Fibroblast of skin of left quadriceps (primary cell): ENCODE data around the gene GMEB2.

Experiments
- DNase-seq, 2 experiments: peaks; one replicate each; pipeline ENCODE4 v3.0.0-alpha.2; 2013; ENCODE audit warnings: low read depth in 2 of 2

GMEB2 gene

DNA sequence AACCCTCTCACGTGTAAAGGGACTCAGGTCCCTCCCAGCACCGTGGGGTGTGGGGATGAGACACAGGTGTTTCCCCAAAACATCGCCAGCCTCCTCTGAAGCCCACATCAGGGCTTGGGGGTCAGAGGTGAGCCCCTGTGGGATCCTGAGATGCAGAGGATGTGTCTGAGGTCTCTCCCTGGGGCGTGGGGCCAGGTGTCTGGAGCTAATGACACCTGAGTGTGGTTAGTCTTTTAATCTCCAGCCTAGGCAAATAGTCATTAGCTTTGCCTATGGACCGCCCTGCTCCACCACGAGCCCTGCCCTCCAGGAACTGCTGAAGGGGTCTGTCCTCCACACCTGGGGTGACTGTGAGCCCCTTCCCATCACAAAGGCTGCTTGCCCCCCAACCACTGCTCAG lies 81.1 kb downstream of the GMEB2 start:
- DNase-seq, result no peak

GRCh38 chr20:63544958-63545516 lies 81.9 kb downstream of the GMEB2 start:
- DNase-seq, result no peak

DNA sequence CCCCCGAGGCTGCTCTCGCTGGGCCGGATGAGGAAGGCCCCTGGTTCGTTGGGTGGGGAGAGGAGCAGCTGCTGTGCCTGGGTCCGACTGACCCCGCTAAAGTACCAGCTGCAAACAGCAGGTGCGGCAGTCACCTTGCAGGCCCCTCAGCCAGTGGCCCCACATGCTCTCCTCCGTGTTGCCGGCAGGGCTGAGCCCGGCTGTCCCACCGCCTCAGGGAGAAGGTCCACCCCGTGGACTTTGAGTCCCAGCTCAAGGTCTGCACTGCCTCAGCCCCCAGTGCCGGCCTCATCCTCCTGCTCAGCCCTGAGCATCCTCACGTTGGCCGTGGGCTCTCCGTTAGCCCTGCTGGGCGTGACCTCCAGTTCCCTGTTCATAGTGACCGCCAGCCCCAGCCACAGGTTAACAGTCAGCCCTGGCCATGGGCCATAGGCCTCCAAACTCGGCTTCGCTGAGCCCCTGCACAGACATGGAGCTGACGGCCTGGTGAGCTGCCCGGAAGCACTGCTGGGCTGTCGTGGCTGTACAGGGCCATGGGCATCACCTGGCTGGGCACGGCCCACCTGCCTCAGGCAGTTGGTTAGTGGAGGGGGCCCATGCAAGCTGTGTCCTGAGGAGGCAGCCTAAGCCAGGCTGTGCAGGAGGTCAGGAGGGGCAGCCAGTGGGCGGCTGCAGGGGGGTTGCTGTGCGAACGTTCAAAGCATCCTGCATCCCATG lies 82.5 kb downstream of the GMEB2 start:
- DNase-seq, result no peak

DNA sequence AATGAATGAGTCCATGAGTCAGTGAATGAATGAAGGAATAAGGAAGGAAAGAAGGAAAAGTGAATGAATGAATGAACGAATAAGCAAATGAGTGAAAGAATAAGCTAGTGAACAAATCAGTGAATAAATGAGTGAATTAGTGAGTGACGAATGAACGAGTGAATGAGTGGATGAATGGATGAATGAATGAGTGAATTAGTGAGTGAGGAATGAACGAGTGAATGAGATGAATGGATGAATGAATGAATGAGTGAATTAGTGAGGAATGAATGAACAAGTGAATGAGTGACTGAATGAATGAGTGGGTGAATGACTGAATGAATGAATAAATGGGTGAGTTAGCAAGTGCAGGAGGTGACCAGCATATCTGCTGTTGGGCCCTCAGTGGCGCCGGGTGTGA lies 83.2 kb downstream of the GMEB2 start:
- no peak for DNase-seq

DNA sequence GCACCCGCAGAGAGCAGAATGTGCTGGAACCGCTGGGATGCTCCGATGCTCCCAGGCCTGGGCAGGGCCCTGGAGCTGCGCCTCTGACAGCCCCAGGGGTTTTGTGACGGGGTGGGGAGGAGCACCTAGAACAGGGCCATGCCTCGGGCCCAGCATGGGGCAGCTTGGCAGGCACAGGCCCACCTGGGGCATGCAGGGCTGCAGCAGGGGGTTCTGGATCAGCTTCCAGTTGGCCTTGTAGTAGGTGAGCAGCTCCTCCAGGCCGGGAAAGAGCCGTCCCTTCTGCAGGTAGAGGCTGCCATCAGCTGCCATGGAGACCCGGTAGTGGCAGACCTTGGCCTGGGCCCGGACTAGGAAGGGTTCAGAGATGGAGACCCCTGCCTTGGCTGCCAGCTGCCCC lies 83.8 kb downstream of the GMEB2 start:
- no peak for DNase-seq

DNA sequence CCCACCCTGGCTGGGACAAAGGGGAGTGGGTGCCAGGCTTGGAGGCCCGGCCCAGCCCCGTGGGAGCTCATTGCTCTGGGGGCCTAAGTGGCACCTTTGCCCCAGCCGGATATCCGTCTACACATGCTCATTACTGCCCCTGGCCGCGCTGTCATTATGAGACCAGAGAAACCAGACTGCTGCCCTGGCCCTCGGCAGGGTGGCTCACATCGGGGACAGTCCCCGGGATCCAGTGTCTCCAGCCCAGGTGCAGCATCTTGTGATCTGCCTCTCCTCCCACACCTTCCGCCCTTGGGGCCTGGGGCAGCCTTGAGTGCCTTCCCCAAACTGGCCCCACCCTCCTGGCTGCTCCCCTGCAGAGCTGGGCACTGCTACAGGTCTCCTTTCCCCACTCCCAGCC lies 84.2 kb downstream of the GMEB2 start:
- no peak for DNase-seq

DNA sequence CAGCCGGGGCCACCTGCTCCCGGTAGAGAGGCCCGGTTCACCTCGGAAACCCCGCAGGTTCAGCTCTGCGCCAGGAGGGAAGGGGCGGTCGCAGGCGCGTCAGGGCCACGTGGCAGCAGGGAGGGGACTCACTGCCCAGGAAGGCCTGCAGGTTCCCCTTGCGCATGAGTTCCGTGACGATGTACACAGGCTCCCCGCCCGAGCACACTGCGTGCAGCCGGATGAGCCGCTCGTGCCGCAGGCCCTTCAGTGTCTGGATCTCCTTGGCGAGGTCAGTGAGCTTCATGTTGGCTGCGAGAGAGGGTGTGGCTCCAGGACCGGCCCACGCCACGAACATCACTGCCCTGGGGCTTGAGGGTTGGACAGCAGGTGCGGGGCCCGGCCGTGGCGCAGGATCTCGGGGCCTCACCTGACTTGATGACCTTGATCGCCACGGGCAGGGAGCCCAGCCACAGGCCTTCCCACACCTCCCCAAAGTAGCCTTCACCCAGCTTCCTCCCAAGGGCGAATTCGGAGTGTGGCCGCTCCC lies 84.8 kb downstream of the GMEB2 start:
- no peak for DNase-seq

GRCh38 chr20:63541371-63541770 lies 85.5 kb downstream of the GMEB2 start:
- DNase-seq, result no peak

DNA sequence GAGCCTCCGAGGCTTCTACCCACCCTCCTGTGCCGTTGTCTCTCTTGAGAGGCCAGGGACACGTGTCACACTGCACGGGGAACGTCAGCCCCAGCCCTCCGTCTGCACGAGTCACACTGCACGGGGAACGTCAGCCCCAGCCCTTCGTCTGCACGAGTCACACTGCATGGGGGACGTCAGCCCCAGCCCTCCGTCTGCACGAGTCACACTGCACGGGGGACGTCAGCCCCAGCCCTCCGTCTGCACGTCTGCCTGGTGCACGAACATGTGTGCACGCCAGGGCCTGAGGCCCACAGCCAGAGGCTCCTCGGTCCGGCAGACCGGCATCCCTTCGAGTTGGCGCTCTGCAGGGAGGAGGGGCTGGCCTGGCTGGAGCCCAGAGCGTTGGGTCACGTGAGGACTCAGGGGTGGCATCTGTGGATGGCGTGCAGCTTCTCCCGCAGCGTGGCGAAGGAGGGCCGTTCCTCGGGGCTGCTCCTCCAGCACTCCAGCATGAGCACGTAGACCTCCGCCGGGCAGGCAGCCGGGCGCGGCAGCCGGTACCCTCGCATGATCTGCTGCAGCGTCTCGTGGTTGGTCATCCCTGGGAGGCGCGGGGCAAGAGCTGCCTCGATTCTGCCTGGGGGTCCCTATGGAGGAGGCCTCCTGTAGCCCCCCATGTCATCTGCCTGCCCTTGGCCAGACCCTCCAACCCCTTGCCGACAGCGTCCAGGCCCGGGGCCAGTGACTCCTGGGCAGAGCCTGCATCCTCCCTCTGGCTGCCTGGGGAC lies 86.3 kb downstream of the GMEB2 start:
- DNase-seq, result no peak

GRCh38 chr20:63539441-63540370 lies 87.2 kb downstream of the GMEB2 start:
- no peak for DNase-seq

DNA sequence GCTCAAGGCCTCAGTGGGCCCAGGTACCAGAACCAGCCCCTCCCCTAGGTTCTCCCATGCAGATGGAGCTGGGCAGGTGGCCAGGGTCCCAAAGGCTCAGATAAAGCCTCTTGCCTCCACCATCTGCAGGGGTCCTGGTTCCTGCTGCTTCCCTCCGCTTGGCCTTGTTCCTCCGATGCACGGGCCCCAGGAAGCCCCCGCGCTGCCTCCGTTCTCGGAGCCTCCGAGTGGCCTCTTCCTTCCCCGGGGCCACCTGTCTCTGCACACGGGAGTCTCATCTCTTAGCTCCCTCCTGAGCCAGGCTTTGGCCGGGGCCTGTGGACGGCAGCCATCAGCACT lies 87.8 kb downstream of the GMEB2 start:
- no peak for DNase-seq

DNA sequence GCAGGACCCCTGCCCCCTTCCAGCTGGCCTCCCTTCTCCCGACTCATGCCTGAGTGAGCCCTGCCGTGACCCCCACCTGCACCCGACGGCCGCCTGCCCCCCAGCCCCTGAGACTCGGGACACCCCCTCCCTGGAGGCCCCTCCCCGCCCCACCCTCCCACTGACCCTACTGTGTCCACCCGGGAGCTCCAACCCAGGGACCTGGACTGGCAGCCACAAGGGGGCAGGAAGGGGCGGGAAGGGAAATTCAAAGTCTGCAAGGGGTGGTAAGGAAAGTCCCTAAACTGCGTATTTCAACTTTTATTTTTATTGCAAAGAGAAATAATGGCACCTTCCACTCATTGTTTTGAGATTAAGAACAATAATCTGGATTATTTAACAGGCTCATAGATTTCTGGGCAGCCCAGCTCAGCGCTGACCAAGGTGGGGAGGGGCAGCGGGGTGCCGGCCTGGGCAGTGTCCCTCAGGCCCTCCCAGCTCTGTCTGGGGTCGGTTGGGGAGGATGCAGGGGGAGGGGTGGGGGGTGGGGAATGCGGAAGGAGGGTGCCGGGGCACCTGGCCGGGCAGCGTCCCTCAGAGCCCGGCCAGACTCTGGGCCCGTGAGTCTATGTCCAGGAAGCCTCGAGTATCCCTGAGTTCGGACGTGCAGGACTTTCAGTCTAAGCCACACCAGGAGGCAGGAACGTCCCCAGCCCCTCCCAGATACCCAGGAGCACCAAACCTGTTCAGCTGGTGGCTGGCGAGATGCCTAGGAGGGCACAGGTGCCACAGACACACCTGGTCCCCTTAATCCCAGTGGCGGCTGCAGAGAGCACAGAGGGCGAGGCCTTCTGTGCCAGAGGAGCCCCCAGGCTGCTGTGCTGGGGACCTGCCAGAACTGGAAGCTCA lies 88.5 kb downstream of the GMEB2 start:
- DNase-seq, result no peak
